ENCODE measurements around the gene HMGXB4. TPM values are rescaled to one million over a fixed set of nuclear protein-coding genes. Genes with fewer than 3 reads are reported as not detected.

The HMGXB4 gene
- total and polyA plus RNA-seq, 9 of the 15 experiments (the other 6 are each of a cell fraction or from before 2014, with no cell fraction given) = 9.9 to 31.4 (median 24.8) TPM

DNA sequence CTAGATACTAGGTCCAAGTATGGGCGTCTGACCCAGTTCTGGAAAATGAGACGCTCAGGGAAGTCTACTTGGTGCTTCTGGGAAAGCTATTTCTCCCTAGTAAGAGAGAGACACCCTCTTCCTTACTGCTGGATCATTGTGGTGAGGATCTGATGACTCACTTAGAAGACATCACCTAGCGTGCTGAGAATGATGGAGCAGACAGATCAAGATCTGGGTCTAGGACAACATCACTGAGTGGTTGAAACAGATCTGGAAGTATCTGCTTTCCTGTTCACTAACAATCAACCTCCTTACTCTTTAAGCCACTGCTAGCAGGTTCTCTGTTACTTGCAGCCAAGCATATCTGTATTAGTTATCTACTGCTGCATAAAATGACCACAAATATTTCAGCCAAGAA lies 38.3 kb upstream of the HMGXB4 start (continued):
- TF ChIP-seq FOXP4 (CRISPR knock-in tag; IDR thresholded peaks at IDR 0.05; ENCODE audit: borderline replicate concordance) (no peak), HMG20A (CRISPR knock-in tag; conservative IDR thresholded peaks at IDR 0.05) (no peak), ZNF134 (CRISPR knock-in tag; conservative IDR thresholded peaks at IDR 0.05) (no peak), E2F6 (IDR thresholded peaks at IDR 0.05; ENCODE audit: borderline replicate concordance in 1 of 2, extremely low read depth in 1 of 2, insufficient read depth in 1 of 2, insufficient read length in 1 of 2, low read depth in 1 of 2, low read length in 1 of 2, poor library complexity in 1 of 2, severe bottlenecking in 1 of 2) (no peak), CBX2 (IDR thresholded peaks at IDR 0.05; ENCODE audit: insufficient read depth, low read length, poor library complexity, severe bottlenecking) (no peak), CBFA2T3 (IDR thresholded peaks at IDR 0.05) (0 out of 2 replicates have a peak, but pooled peaks have one; percentile 37), CC2D1A (IDR thresholded peaks at IDR 0.05) (no peak), MTA1 (IDR thresholded peaks at IDR 0.05; ENCODE audit: borderline replicate concordance) (0 out of 2 replicates have a peak, but pooled peaks have one; percentile 27), ELF1 (tag; IDR thresholded peaks at IDR 0.05) (no peak), PURB (CRISPR knock-in tag; IDR thresholded peaks at IDR 0.05; ENCODE audit: low read depth) (no peak), ZNF146 (CRISPR knock-in tag; IDR thresholded peaks at IDR 0.05; ENCODE audit: unreplicated experiment) (no peak), MBD1 (CRISPR knock-in tag; IDR thresholded peaks at IDR 0.05) (no peak), CEBPZ (IDR thresholded peaks at IDR 0.05; ENCODE audit: borderline replicate concordance, low read depth, low read length) (no peak), BDP1 (IDR thresholded peaks at IDR 0.05; ENCODE audit: insufficient read depth, insufficient read length) (no peak), ETV6 (IDR thresholded peaks at IDR 0.05; ENCODE audit: borderline replicate concordance in 1 of 2, low read depth in 2 of 2, low read length in 1 of 2) (no peak), ETV6 (CRISPR knock-in tag; IDR thresholded peaks at IDR 0.05; ENCODE audit: borderline replicate concordance) (no peak), NCOA2 (IDR thresholded peaks at IDR 0.05; ENCODE audit: partially characterized antibody in 2 of 2) (no peak), KDM4B (IDR thresholded peaks at IDR 0.05; ENCODE audit: borderline replicate concordance in 2 of 2, low read depth in 1 of 2) (no peak)
